B cell (primary cell): ENCODE results near the gene PTPRO.

Experiments used
- CTCF ChIP-seq: fragments of 200-600 bp; IDR thresholded peaks from one replicate; pipeline ENCODE4 v1.8.0; 2022; ENCODE audit warnings: antibody characterized with exemption, mild to moderate bottlenecking
- EZH2 ChIP-seq: IDR thresholded peaks from 2 replicates; pipeline ENCODE4 v1.6.1; 2012; ENCODE audit warnings: borderline replicate concordance, low read depth, mild to moderate bottlenecking, moderate library complexity, low read length; ENCODE audit not compliant: insufficient read depth, poor library complexity, severe bottlenecking

DNA sequence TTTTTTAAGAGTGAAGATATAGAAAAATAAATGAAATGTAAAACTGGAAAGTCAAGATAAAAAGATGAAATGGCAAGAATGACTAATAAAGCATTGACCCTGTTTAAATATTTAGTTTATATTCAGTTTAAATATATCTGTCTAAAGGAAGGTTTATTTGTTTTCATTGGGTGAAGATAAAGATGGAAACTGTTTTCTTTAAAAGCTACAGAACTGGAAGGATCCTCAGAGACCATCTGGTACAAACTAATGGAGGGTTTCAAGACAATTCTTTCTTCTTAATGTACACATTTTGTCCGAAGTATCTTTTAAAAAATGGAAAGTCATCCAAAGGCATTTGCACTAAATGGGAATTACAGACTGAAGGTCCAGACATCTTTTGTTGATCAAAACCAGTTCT is 324.3 kb downstream of the PTPRO start:
- TF ChIP-seq CTCF (no peak), EZH2 (no peak)
